HCT116 (cell line): ENCODE results near the gene KIAA1755. TPM values are rescaled to one million over a fixed set of nuclear protein-coding genes. Genes with fewer than 3 reads are reported as not detected.

ENCODE experiments used
- ATAC-seq: fragments of 200-7000 bp; cut with Tn5 transposase; 2 replicates; pipeline ENCODE4 v1.9.1; 2020; ENCODE audit warnings: mild to moderate bottlenecking, moderate library complexity
- BruUV-seq: library from RNA; stranded (reverse); fragments of 400-500 nt; replicated peaks from 2 replicates; lab custom pipeline; 2021; lab: Mats Ljungman, UMichigan
- CTCF ChIA-PET: fragments of 300-600 bp; sonication (Branson Sonifier 250); formaldehyde crosslinking; loops from one replicate; lab custom pipeline; 2021; ENCODE audit warnings: antibody characterized with exemption; lab: Charles Lee
- POLR2A ChIA-PET: fragments of 300-600, 350-600 bp; sonication (Branson Sonifier 250); formaldehyde crosslinking; loops from one replicate; lab custom pipeline; 2021; ENCODE audit warnings: antibody characterized with exemption; lab: Charles Lee
- RAD21 ChIA-PET, 2 experiments: fragments of 300-600 bp; sonication (Branson Sonifier 250); formaldehyde crosslinking; loops; one replicate each; lab custom pipeline; 2023; ENCODE audit warnings: low total read pairs in 2 of 2; ENCODE audit not compliant: uncharacterized antibody in 2 of 2, unreplicated experiment in 2 of 2, low non-redundant PET in 1 of 2; lab: Charles Lee
- DNase-seq: peaks from one replicate; pipeline ENCODE4 v3.0.0-alpha.2; 2010; ENCODE audit warnings: low read depth, low spot score
- H2AFZ ChIP-seq: fragments of 200-600 bp; shearing (Covaris generic), sonication (generic); 2 replicates; pipeline ENCODE4 v1.6.1; 2017; ENCODE audit warnings: low read depth, mixed run types, mixed read lengths, antibody characterized with exemption, low read length; ENCODE audit not compliant: poor library complexity, severe bottlenecking
- H3K27ac ChIP-seq: 2 replicates; pipeline ENCODE4 v1.5.1; 2012; ENCODE audit warnings: low read depth, low read length
- H3K27me3 ChIP-seq: fragments of 200-600 bp; sonication (generic); 2 replicates; pipeline ENCODE4 v1.6.1; 2016; ENCODE audit warnings: mixed run types, low read length, mixed read lengths; ENCODE audit not compliant: insufficient read depth
- H3K36me3 ChIP-seq, 2 experiments: fragments of 200-500 bp in 1 of 2; fragments of 200-600 bp in 1 of 2; sonication (Bioruptor generic) in 1 of 2; sonication (generic) in 1 of 2; 2 replicates each; pipeline versions ENCODE4 v1.5.1 to v1.6.1; 2014 to 2016; ENCODE audit warnings: low read length in 2 of 2, inconsistent platforms in 1 of 2, mixed read lengths in 1 of 2, mixed run types in 1 of 2; ENCODE audit not compliant: insufficient read depth in 2 of 2, control insufficient read depth in 1 of 2
- H3K4me1 ChIP-seq, 2 experiments: fragments of 200-600 bp in 1 of 2; sonication (generic) in 1 of 2; 2 replicates each; pipeline versions ENCODE4 v1.5.1 to v1.6.1; 2012 to 2017; ENCODE audit warnings: low read length in 2 of 2, inconsistent platforms in 1 of 2, mild to moderate bottlenecking in 1 of 2, mixed read lengths in 1 of 2, mixed run types in 1 of 2, moderate library complexity in 1 of 2; ENCODE audit not compliant: insufficient read depth in 2 of 2, control insufficient read depth in 1 of 2
- H3K4me2 ChIP-seq: fragments of 200-600 bp; sonication (generic); 2 replicates; pipeline ENCODE4 v1.6.1; 2017; ENCODE audit warnings: mixed run types, low read length, mixed read lengths
- H3K4me3 ChIP-seq, 2 experiments: fragments of 200-600 bp in 1 of 2; sonication (generic) in 1 of 2; replicated peaks in 1 of 2; 2 replicates each; pipeline ENCODE4 v1.5.1; 2011 to 2016; ENCODE audit warnings: low read length in 2 of 2, control low read depth in 1 of 2, low read depth in 1 of 2, mild to moderate bottlenecking in 1 of 2, mixed read lengths in 1 of 2, mixed run types in 1 of 2
- H3K79me2 ChIP-seq: fragments of 200-600 bp; sonication (generic); 2 replicates; pipeline ENCODE4 v1.6.1; 2017; ENCODE audit warnings: mild to moderate bottlenecking, mixed run types, low read length, moderate library complexity, mixed read lengths; ENCODE audit not compliant: insufficient read depth
- H3K9ac ChIP-seq: fragments of 200-600 bp; sonication (generic); 2 replicates; pipeline ENCODE4 v1.6.1; 2016; ENCODE audit warnings: low read length, mixed read lengths
- H3K9me2 ChIP-seq: fragments of 200-600 bp; sonication (generic), shearing (Covaris generic); 2 replicates; pipeline ENCODE4 v1.6.1; 2017; ENCODE audit warnings: mixed run types, mild to moderate bottlenecking, moderate library complexity; ENCODE audit not compliant: insufficient read depth
- H3K9me3 ChIP-seq, 2 experiments: fragments of 200-500 bp in 1 of 2; fragments of 200-600 bp in 1 of 2; sonication (Bioruptor generic) in 1 of 2; sonication (generic) in 1 of 2; 2 replicates each; pipeline ENCODE4 v1.6.1; 2014 to 2017; ENCODE audit warnings: low read length in 2 of 2, mixed read lengths in 2 of 2, inconsistent platforms in 1 of 2, low read depth in 1 of 2, mild to moderate bottlenecking in 1 of 2, mixed run types in 1 of 2, moderate library complexity in 1 of 2; ENCODE audit not compliant: control insufficient read depth in 1 of 2, insufficient read depth in 1 of 2
- H4K20me1 ChIP-seq: fragments of 200-600 bp; sonication (generic), shearing (Covaris generic); 2 replicates; pipeline ENCODE4 v1.6.1; 2017; ENCODE audit warnings: mixed run types, mild to moderate bottlenecking, moderate library complexity; ENCODE audit not compliant: insufficient read depth
- ATF3 ChIP-seq: IDR thresholded peaks from 2 replicates; pipeline ENCODE4 v1.6.1; 2012
- CEBPB ChIP-seq: IDR thresholded peaks from 2 replicates; pipeline ENCODE4 v1.6.1; 2012; ENCODE audit warnings: low read depth
- CTCF ChIP-seq, 3 experiments: fragments of 200-600 bp in 1 of 3; sonication (generic) in 1 of 3; IDR thresholded peaks in 2 of 3; conservative IDR thresholded peaks in 1 of 3; 2 replicates each; pipeline ENCODE4 v1.5.1; 2012 to 2017; ENCODE audit warnings: low read depth in 2 of 3, low read length in 2 of 3, antibody characterized with exemption in 1 of 3, borderline replicate concordance in 1 of 3, control low read depth in 1 of 3, mild to moderate bottlenecking in 1 of 3, mixed read lengths in 1 of 3, mixed run types in 1 of 3, moderate library complexity in 1 of 3; ENCODE audit not compliant: insufficient read depth in 1 of 3
- ELF1 ChIP-seq: IDR thresholded peaks from 2 replicates; pipeline ENCODE4 v1.6.1; 2012; ENCODE audit warnings: low read depth, borderline replicate concordance
- EZH2 ChIP-seq: fragments of 200-600 bp; sonication (generic); IDR thresholded peaks from 2 replicates; pipeline ENCODE4 v1.6.1; 2017; ENCODE audit warnings: antibody characterized with exemption, mixed run types
- EZH2phosphoT487 ChIP-seq: fragments of 200-600 bp; IDR thresholded peaks from 2 replicates; pipeline ENCODE4 v1.6.1; 2018; ENCODE audit warnings: antibody characterized with exemption, borderline replicate concordance
- FOSL1 ChIP-seq: IDR thresholded peaks from 2 replicates; pipeline ENCODE4 v1.6.1; 2012; ENCODE audit warnings: low read depth
- POLR2AphosphoS5 ChIP-seq: IDR thresholded peaks from 2 replicates; pipeline ENCODE4 v1.6.1; 2011; ENCODE audit warnings: mild to moderate bottlenecking, low read depth, low read length, moderate library complexity
- RAD21 ChIP-seq: IDR thresholded peaks from 2 replicates; pipeline ENCODE4 v1.6.1; 2012; ENCODE audit warnings: low read depth, mild to moderate bottlenecking
- YY1 ChIP-seq: IDR thresholded peaks from 2 replicates; pipeline ENCODE4 v1.6.1; 2011; ENCODE audit warnings: low read length, low read depth, moderate library complexity, mild to moderate bottlenecking; ENCODE audit not compliant: insufficient replicate concordance; ENCODE audit errors: extremely low read depth
- ZBTB33 ChIP-seq: IDR thresholded peaks from 2 replicates; pipeline ENCODE4 v1.6.1; 2011; ENCODE audit warnings: mild to moderate bottlenecking, low read length, moderate library complexity; ENCODE audit not compliant: insufficient replicate concordance; ENCODE audit errors: extremely low read depth
- ZFX ChIP-seq: fragments of 450-650 bp; IDR thresholded peaks from 2 replicates; pipeline ENCODE4 v1.6.1; 2017
- intact Hi-C: fragments of 100-400 bp; cut with micrococcal nuclease; formaldehyde crosslinking; loops from 2 replicates; pipeline ENCODE4 v1.10.0; 2022
- total RNA-seq: library from RNA; stranded (reverse); gene quantifications from one replicate; pipeline ENCODE4 v1.2.1, GENCODE V29; 2021; ENCODE audit not compliant: unreplicated experiment

KIAA1755 gene
- total RNA-seq, 1 experiment from 2014 or later, result not detected

- Histone ChIP-seq H3K4me2 (no peak overlapping the region), H3K27ac (no peak overlapping the region), H3K4me1 (no peaks in the 10 kb centered on the region), H3K36me3 (no peaks in the 10 kb centered on the region), H4K20me1 (no peaks in the 10 kb centered on the region), H3K79me2 (no peaks in the 10 kb centered on the region), H3K4me3 (no peak overlapping the region), H3K9me3 (no peaks in the 10 kb centered on the region), H3K9ac (no peak overlapping the region), H3K27me3 (no peaks in the 10 kb centered on the region), H3K9me2 (no peaks in the 10 kb centered on the region), H2AFZ (no peak overlapping the region)
- BruUV-seq, result no TSS peak
- no peak for TF ChIP-seq CTCF (IDR thresholded peaks at IDR 0.05 in 2 of 3, conservative IDR thresholded peaks at IDR 0.05 in 1 of 3; ENCODE audit: borderline replicate concordance in 1 of 3, insufficient read depth in 1 of 3, low read depth in 2 of 3, low read length in 2 of 3)
- TF ChIP-seq RAD21, result no peak
- TF ChIP-seq EZH2, result no peak
- TF ChIP-seq CEBPB, result no peak
- no peak for TF ChIP-seq ELF1
- TF ChIP-seq YY1, result no peak
- no peak for TF ChIP-seq ATF3
- TF ChIP-seq ZFX, result no peak
- no peak for TF ChIP-seq FOSL1
- TF ChIP-seq EZH2phosphoT487, result no peak
- no peak for TF ChIP-seq ZBTB33
- no peak for TF ChIP-seq POLR2AphosphoS5
- ChIA-PET RAD21 (no interaction called here), POLR2A (no interaction called here), CTCF (no interaction called here)
- ATAC-seq (no peak), DNase-seq (no peak)
- intact Hi-C loops, result no loop called here
Observed at GRCh38 chr20:38256966-38257365, 3.6 kb downstream of the KIAA1755 start.
